Glomerular endothelial cell (primary cell): ENCODE measurements around the gene ATP6V1F. TPM values are rescaled to one million over a fixed set of nuclear protein-coding genes. Genes with fewer than 3 reads are reported as not detected.

Experiments used
- DNase-seq: peaks from one replicate; pipeline ENCODE4 v3.0.0-alpha.2; 2011; ENCODE audit warnings: low read depth, low spot score; ENCODE audit errors: extremely low read depth
- total RNA-seq: library from RNA; depleted of rRNA; stranded (reverse); fragments of >200 nt; gene quantifications from 2 replicates; pipeline ENCODE4 v1.2.3, GENCODE V29; 2015

Gene ATP6V1F
- total RNA-seq, 1 donor from 2014 or later: 156 TPM

- no peak for DNase-seq
These were observed 4.6 kb downstream of the ATP6V1F start for GRCh38 chr7:128867241-128867640.

GRCh38 chr7:128867842-128868623, 5.4 kb downstream of the ATP6V1F start:
- DNase-seq: no peak

- no peak for DNase-seq
These were observed 6.0 kb downstream of the ATP6V1F start for GRCh38 chr7:128868624-128869137.

- DNase-seq: no peak
These were observed 6.7 kb downstream of the ATP6V1F start for GRCh38 chr7:128869138-128869943.

GRCh38 chr7:128869944-128870285, 7.3 kb downstream of the ATP6V1F start:
- DNase-seq: no peak

DNA sequence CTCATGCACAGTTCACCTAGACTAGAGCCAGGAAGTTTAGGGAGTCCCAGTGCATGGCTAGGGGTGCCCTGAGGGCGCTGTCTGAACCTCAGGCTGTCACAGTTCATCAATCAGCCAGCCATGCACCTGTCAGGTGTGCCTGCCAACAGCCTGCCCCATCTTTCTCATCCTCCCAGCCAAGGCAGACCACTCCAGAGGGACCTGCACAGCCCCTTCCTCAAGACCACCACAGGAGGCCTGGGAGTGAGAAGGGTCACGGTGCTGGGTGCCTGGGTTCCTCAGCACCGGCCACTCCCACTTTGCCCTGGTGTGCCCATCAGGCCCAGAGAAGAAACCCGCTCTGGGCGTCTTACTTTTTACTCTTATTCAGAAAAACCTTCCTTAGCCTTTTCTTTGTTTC, 8.4 kb downstream of the ATP6V1F start:
- no peak for DNase-seq

- DNase-seq: no peak
These were observed 9.8 kb downstream of the ATP6V1F start for GRCh38 chr7:128872394-128872824.

DNA sequence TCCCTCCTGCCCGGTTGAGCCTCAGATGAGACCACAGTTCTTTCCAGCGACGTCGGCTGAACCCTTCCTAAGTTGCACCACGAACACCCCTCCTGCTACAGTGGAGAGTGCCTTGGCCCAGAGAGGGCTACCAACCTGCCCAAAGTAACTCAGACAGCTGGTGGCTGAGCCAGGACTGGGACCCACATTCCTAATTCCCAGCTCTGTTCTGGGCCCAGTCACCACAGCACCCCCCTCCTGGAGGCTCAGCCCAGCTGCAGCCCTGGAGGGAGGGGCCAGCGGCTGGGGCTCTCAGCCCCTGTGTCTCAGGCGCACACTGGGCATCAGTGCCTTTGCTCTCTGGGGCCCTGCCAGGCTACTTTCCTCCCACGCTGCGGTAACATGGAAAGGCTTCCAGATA, 10.6 kb downstream of the ATP6V1F start:
- no peak for DNase-seq

GRCh38 chr7:128874140-128875031, 11.7 kb downstream of the ATP6V1F start:
- no peak for DNase-seq

DNA sequence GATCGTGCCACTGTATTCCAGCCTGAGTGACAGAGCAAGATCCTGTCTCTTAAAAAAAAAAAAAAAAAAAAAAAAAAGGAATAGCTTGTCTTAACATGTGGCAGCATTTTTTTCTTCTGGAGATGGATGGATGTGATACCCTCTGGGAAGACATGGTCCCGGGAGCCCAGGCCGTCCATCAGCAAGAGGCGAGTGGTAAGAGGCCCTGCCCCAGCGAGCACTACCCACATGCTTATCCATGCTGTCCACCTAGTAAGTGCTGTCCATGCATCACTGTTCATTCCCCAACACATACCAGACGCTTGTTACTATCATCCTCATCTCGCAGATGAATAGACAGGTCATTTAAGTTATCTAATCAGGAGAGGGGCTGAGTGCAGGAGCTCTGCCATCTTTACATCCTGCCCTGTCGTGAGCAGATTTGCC, 12.9 kb downstream of the ATP6V1F start:
- no peak for DNase-seq

DNA sequence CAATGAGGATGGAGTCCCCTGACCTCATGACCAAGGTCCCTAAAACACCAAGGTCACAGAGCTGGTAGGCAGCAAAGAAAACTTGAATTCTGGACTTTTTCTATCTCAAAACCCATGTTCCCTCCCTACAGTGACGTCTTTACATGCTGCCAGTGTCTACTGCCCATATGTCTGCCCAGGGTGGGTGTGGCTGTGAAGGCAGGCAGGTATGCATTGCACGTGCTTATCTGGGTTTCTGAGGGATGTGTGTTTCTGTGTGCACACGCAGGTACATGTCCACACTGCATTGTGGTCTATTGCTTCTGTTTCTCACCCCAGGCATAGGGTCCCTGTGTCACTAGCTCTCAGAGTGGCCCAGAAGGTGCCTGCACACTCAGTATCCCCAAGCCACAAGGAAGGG, 13.5 kb downstream of the ATP6V1F start:
- DNase-seq: no peak

DNA sequence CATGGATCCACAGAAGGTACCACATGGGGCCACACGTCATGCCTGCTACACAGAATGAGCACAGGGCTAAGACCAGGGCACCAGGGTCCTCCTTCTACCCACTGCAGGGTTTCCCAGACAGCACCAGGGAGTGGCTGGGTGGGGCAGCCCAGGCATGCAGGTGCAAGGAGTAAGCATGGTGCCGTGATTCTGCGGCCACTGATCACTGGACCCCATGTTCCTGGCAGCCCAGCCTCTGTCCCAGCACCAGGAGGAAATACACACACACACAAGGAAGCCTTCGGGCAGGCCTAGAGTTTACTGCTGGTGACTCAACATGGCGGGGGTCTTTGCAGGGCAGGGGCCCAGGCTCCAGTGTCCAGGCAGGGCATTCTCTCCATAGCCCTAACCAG, 13.9 kb downstream of the ATP6V1F start:
- no peak for DNase-seq

DNA sequence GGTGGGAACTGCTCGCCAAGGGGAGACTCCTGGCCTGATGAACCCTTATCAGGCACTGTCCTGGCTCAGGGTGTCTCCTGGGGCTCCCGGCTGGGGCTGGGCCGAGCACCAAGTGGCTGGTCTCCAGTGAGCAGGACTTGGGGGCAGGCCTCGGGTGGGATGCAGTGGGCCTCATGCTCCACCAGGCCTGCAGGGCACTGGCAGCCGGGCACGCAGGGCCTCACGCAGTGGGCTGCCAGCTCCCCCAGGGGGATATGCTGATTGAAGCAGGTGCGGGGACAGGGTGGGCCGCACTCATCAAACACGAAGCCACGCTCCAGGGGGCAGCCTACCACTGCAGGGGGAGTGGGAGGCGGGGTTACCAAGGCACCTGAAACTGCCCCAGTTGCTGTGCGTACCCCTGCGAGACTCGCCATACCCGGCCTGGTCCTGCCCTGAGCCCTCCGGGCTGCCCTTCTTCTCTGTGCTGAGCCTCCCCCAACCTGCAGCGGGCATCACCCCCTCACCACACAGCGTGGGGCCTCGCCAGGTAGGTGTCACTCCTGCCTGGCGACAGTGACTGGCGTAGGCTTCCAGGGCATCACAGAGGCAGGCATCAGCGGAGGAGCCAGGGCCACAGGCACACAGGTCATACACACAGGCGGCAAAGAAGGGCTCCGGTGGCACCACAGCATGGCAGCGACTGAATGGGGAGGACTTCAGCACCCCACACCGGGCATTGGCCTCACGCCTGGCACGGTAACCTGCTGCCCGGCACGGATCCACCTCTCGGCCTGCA, 14.5 kb downstream of the ATP6V1F start:
- no peak for DNase-seq

DNA sequence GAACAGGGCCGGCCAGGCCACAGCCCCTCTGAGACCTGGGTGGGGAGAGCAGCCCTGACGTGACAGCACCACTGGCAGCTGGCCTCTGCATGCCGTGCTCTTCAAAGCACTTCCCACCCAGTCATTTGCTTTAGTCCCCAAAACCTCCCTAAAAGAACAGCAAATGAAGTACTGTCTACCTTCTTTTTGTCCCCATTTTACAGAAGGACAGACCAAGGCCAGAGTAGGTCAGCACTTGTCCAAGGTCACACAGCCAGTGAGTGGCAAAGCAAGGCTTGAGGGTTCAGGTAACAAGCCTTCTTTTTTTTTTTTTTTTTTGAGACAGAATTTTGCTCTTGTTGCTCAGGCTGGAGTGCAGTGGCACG, 15.1 kb downstream of the ATP6V1F start:
- DNase-seq: no peak

DNA sequence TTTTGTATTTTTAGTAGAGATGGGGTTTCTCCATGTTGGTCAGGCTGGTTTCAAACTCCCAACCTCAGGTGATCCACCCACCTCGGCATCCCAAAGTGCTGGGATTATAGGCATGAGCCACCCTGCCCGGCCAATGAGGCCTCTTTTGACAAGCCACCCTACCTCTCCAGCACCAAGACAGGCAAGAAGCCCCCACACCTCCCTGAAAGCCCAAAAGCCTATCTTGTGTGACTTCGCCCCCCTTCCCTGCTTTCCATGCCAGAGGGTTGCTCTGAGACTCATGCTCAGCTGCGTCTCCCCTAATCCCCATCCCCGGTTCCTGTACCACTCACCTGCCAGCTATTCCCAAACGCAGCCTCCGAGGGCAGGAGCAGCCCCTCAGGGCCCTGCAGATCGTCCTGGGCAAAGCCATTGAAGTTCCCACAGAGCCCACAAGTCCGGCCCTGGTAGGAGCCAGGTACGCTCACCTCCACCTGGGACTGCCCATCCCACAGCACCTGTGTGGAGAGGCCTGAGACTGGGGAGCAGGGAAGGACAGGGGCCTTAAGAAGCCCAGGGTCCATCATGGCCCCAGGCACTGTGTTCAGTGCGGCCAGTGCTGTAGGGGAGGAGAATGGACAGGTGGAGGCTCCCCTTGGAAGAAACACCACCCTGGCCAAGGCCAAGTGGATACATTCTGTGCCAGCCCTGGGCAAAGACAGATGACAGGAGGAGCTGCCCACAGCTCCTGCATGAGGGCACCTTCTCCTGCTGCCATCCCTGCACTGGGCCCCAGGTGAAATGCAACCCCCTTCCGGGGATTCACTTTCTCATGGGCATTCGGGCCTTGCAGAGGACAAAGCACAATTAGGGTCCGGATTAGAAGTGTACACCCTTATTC, 15.8 kb downstream of the ATP6V1F start:
- DNase-seq: no peak

DNA sequence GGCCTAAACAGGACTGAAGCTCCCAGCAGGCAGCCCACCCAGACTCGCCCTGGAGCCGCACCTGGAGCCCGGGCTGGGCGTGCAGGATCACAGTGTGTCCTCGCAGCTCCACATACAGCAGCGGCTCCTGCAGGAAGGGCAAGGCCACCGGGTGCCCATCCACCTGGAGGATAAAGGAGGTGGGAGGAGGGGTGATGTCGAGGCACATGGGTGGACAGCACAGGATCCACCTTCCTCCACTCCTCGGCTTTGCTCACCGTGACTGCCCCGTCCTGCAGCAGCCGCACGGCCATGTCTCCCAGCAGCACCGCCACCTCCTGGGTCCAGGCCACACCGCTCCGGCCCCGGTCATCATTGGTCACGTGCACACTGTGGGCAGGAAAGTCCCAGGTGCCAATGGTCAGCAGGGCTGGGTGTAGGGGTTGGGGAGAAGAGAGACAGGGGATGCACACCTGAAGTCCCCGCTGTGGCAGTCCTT, 16.8 kb downstream of the ATP6V1F start:
- DNase-seq: no peak

DNA sequence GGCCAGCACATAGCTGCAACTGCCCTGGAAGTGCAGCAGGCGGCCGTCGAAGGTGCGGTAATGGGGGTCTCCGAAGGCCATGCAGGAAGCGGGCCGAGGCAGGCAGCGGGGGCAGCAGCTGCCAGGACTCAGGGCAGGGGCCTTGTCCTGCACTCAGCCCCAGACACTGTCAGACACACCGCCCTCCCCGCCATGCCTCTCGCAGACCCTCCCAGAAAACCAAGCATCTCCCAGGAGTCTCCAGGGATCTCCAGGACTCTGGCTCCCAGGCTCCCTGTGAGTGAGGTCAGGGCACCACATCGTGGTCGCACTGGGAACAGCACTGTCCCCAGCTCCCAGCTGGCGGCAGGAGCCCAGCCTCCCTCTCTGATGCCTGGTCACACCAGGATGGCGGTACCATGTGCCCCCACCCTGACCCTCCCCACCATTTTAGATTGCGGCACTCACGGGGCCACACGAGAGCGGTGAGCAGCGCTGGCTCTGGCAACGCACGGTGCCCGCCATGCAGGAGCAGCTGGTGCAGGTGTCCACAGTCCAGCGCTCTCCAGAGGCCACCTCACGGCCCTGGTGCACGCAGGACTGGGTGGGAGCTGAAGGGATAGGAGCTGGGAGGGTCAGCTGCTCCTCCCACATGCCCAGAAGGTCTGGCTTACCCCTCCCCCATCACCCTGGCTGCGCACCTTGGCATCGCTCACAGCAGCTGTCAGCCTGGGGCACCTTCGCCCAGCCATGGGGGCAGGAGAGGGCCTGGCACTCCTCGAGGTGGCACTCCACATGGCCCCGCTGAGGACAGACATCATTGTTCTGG, 17.5 kb downstream of the ATP6V1F start:
- DNase-seq: no peak

DNA sequence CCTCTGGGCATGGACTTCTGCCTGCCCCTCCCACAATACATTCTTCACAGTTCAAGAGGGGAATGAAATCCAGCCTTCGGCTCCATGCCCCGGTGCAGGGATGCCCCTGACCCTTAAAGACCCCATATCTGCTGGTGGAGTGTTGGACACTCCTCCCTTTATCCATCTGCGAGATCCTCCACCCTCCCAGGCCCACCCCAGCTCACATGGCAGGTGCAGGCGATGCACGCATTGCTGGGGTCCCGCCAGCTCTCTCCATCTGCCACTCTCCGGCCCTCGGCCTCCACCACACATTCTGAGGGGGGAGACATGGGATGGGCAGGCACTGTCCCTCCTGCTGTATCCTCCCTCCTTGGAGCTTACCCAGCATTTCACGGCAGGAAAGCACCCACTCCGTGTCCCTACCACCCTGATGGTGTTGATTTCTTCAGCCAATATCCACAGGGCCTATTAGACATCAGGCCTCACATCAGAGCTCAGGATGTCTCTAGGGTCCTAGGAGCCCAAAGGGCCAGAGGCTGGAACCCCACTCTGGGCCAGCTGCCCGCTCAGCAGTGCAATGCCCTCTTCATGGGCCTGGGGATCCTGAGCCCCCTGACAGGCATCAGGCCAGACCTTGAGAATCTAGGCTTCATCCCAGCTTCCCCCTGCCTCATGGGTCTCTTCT, 18.3 kb downstream of the ATP6V1F start:
- no peak for DNase-seq
